22Rv1 (cell line): Measurements from ENCODE around the gene USP40.

Source experiments
- ZFX ChIP-seq: fragments of 450-650 bp; IDR thresholded peaks from 2 replicates; pipeline ENCODE4 v1.6.1; 2017; ENCODE audit warnings: antibody characterized with exemption, borderline replicate concordance
- TF ChIP-seq, protein P1 (sequence below): fragments of 450-650 bp; IDR thresholded peaks from 2 replicates; pipeline ENCODE4 v1.5.1; 2017; ENCODE audit warnings: mild to moderate bottlenecking

DNA sequence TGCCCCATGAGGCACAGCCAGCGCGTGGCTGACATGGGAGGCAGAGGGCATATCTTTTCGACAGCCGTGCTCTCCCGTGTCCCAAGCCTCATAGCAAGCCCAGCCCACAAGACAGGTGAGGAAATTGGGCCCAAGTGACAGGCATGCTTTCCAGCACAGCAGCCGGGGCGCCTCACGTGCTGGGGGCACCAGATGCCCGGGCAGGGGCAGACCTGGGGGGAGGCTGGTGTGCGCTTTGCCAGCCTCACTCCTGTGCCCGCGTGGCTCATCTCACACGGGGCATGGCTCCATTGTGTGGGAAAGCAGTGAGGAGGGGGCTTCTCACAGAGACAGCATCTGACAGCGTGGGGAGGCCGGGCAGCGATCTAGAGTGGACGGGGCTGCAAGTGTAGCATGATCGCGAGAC lies 93.2 kb downstream of the USP40 start:
- TF ChIP-seq ZFX, result no peak
- TF ChIP-seq, protein P1, sequence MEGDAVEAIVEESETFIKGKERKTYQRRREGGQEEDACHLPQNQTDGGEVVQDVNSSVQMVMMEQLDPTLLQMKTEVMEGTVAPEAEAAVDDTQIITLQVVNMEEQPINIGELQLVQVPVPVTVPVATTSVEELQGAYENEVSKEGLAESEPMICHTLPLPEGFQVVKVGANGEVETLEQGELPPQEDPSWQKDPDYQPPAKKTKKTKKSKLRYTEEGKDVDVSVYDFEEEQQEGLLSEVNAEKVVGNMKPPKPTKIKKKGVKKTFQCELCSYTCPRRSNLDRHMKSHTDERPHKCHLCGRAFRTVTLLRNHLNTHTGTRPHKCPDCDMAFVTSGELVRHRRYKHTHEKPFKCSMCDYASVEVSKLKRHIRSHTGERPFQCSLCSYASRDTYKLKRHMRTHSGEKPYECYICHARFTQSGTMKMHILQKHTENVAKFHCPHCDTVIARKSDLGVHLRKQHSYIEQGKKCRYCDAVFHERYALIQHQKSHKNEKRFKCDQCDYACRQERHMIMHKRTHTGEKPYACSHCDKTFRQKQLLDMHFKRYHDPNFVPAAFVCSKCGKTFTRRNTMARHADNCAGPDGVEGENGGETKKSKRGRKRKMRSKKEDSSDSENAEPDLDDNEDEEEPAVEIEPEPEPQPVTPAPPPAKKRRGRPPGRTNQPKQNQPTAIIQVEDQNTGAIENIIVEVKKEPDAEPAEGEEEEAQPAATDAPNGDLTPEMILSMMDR, result no peak
